GM19397 (cell line): ENCODE results near the gene DCLK1.

Source experiments
- ATAC-seq: cut with Tn5 transposase; IDR thresholded peaks from one replicate; pipeline ENCODE4 v1.9.1; 2021; ENCODE audit warnings: mild to moderate bottlenecking, moderate library complexity; ENCODE audit not compliant: unreplicated experiment

DCLK1 gene

GRCh38 chr13:35909837-35910540 is 221.2 kb downstream of the DCLK1 start:
- no peak for ATAC-seq

- no peak for ATAC-seq
Observed at GRCh38 chr13:35909091-35909490, 222.1 kb downstream of the DCLK1 start.

- ATAC-seq = no peak
Observed at GRCh38 chr13:35908226-35908625, 223.0 kb downstream of the DCLK1 start.

GRCh38 chr13:35906636-35907035 is 224.5 kb downstream of the DCLK1 start:
- ATAC-seq = no peak

GRCh38 chr13:35903075-35903474 is 228.1 kb downstream of the DCLK1 start:
- no peak for ATAC-seq

GRCh38 chr13:35898041-35898440 is 233.1 kb downstream of the DCLK1 start:
- no peak for ATAC-seq

- ATAC-seq = no peak
Observed at GRCh38 chr13:35894636-35895035, 236.5 kb downstream of the DCLK1 start.

- ATAC-seq = no peak
Observed at GRCh38 chr13:35892837-35893814, 238.1 kb downstream of the DCLK1 start.

GRCh38 chr13:35891507-35892441 is 239.4 kb downstream of the DCLK1 start:
- ATAC-seq = no peak

- ATAC-seq = no peak
Observed at GRCh38 chr13:35889560-35889959, 241.6 kb downstream of the DCLK1 start.

GRCh38 chr13:35888981-35889380 is 242.2 kb downstream of the DCLK1 start:
- no peak for ATAC-seq

GRCh38 chr13:35888457-35888883 is 242.7 kb downstream of the DCLK1 start:
- ATAC-seq = no peak

- ATAC-seq = no peak
Observed at GRCh38 chr13:35887115-35887666, 244.0 kb downstream of the DCLK1 start.

GRCh38 chr13:35886332-35887114 is 244.7 kb downstream of the DCLK1 start:
- ATAC-seq = no peak

- ATAC-seq = no peak
Observed at GRCh38 chr13:35884211-35884760, 246.9 kb downstream of the DCLK1 start.

- no peak for ATAC-seq
Observed at GRCh38 chr13:35882722-35883497, 248.3 kb downstream of the DCLK1 start.

GRCh38 chr13:35881360-35881759 is 249.8 kb downstream of the DCLK1 start:
- ATAC-seq = no peak

- no peak for ATAC-seq
Observed at GRCh38 chr13:35879111-35879510, 252.1 kb downstream of the DCLK1 start.

GRCh38 chr13:35876601-35877000 is 254.6 kb downstream of the DCLK1 start:
- no peak for ATAC-seq
